ENCODE data around the gene GRM7.

- TF ChIP-seq CTCF (IDR thresholded peaks at IDR 0.05; ENCODE audit: low read length) = no peak
- TF ChIP-seq EZH2phosphoT487 (IDR thresholded peaks at IDR 0.05; ENCODE audit: low read length) = no peak
These were observed 533.2 kb downstream of the GRM7 start for GRCh38 chr3:7393944-7394605.
